HG03521 (cell line): ENCODE results near the gene DNAH7.
"Not testable (repeated sequence)": the region's sequence is repeated elsewhere in the genome, so short reads cannot be mapped to it uniquely, and the experiment has no call there.

ENCODE experiments used
- ATAC-seq: cut with Tn5 transposase; IDR thresholded peaks from one replicate; pipeline ENCODE4 v1.9.1; 2021; ENCODE audit warnings: mild to moderate bottlenecking, moderate library complexity; ENCODE audit not compliant: unreplicated experiment

DNAH7 gene

DNA sequence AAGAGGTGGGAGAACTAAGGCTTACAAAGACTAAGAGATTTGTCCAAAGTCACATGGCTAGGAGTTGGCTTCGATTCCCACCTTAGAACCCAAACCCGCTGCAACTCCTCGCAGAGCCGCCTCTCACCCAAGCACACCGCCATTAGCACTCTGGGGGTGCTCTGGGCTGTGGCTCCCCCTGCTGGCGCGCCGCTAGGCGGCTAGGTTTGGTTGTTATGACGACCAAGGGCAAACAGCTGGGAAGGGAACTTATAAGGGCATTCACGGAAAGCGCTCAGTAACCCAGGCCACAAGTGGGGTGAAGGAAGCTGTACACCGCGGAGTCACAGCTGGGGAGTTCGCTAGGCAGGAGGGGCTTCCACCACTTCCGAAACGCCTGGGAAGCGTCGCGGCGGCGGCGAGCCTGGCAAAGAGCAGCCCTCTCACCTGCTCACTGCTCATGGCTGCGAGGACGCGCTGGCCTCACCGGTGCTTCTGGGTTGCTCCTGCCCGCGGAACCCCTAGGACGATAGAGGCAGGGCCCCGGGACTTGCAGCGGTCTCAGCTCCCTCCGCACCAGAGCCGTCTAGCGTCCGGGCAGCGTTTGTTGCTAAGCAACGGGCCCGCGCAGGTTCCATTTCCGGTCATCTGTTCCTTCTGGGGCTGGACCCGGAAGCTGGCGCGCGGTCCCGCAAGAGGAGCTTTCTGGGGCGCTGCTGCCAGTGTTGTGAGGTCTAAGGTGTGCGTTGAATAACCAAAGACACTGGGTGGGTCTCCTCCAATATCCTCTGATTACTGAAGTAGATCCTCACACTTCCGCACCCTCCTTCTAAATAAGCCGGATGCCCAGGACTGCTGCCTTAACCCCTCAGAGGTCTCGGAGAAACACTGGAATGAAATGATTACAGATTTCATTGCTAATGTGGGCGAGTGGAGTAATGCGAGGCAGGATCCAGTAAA, at the start of gene DNAH7:
Gene DNAH7, minus strand, starts transcription at position 567 of the 939 bp plus-strand sequence. Its CDS starts 126 bp downstream, at position 441.
- ATAC-seq: peak; percentile 94

DNA sequence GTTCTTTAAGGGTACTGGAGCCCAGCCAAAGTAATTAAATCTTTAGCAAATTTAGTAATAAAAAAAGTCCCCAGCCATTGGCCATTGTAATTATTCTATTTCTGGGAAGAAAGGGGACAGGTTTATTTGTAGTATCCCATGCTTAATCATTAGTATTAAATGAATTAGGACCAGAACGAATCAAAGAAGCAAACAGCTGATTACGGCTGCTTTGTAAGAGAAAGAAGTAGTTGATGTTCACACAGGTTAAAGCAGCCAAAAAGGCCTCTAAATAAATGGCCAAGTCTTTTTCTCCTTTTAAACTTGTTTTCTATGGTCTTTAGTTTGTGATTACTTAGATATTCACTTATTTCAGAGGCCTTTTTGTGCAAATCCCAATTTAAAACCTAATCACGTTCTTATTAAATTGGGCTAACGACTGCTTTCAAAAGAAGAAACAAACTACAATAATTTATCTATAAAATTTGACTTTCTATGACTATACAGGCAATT, 48.6 kb upstream of the DNAH7 start:
- no peak for ATAC-seq

DNA sequence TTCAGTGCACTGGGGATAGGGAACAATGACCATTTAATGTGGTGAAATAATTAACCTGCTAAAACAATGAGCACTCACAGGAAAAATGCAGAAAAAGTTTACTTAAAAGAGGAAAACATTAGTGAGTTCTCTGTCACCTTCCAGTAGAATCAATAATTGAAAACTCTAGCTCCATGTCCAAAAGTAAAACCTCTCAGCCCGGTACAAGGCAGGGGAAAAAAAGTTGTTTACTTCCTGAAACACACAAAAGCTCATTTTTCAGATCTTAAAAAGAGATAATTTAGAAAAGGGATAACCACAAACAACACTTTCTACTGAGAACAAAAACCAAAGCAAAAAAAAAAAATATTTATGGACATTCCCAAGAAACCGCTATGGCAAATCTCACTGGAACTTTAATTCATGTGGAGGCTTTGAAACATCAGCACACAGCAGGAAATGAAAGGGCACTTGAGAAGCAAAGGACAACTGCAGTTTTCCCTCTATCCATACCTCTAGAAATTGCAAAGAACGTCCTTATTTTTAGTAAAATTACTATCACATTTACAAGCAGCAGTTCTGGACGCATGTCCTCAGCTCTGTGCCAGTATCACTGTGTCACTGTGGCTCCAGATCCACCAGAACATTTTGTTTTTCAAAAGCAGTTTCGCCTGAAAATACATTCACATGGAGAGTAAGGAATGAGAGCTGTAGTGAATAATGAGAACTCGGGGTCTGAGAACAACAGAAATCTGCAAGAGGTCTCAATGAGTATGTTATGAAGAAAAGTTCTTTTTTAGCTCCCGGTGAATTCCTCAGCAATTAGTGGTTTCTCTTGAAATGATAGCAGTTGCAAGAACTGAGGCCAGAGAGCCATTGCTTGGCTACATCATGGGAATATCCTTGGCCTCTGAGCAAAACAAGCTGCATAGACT, 44.7 kb upstream of the DNAH7 start:
- ATAC-seq: no peak

DNA sequence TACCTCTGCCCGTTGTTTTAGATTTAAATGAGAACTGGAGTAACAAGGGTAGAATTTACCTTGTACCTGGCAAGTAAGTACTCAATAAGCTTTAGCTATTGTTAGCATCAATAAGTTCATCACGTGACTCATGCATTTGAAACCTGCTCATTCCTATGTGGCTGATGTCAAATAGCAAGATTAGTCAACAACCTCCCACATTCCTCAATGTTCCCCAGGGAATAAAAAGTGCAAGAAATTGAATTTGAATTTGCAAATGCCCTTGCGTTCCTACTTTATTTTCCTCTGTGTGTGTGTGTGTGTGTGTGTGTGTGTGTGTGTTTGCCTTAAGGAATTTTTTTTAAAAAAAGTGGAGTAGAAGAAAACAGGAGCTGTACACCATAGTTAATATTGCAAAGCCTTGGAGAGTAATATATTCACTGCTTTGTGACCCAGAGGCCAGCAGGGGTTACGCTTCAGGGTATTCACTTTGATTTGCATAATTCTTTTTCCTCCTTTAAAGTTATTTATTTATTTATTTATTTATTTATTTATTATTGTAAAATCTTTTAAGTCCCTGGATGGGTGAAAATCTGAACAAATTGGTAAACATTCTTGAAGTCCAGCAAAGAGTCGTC, 43.9 kb upstream of the DNAH7 start:
- no peak for ATAC-seq

DNA sequence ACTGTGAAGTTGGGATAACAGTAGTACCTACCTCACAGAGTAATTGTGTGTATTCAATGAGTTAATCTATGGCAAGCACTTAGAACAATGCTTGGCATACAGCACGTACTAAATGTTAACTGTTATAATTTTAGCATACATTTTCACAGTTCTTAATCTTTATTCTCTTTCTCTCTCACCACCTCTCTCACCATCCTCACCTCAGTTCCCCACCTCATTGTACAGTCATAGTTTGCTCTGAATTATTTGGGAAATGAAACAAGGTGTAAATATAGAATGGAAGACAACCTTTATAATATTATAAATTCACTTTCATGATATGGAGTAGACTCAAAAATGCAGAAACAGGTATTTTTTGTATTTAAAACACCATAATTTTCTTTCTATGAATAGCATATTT, 40.0 kb upstream of the DNAH7 start:
- no peak for ATAC-seq

DNA sequence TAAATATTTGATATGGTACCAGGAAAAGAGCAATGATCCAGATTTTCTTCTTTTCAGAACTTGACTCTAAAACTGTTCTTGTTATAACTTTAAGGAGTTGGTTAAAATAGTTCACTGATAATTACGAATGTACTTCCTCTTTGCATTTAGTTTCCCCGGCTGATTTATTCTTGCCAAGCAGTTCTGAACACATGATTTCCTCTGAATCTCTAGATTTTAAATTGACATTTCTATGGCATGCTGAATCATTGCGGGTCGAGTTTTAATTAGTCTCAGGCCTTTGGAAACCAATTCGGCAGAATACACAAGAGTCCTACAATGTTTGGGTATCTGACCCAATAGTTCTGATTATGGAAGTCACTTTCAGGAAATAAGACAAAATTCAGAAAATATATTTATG, 37.3 kb upstream of the DNAH7 start:
- ATAC-seq: no peak

DNA sequence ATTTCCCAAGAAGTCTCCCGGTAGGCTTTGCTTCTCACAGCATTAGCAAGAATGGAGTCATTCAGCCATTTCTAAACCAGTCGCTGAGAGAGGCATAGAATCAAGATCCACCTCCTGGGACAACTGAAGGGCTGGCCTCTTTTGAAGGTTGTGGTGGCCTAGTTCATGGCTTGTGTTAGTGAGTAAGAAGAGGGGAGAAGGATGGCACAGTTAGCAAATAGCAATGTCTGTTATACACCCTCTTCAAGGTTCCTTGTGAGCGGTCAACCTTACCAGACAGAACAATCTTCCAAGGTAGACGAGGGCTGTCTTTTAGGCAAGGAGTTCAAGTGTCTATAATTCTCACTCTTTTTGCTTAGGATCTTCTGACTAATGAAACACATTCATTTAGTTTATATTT, 35.4 kb upstream of the DNAH7 start:
- ATAC-seq: no peak

DNA sequence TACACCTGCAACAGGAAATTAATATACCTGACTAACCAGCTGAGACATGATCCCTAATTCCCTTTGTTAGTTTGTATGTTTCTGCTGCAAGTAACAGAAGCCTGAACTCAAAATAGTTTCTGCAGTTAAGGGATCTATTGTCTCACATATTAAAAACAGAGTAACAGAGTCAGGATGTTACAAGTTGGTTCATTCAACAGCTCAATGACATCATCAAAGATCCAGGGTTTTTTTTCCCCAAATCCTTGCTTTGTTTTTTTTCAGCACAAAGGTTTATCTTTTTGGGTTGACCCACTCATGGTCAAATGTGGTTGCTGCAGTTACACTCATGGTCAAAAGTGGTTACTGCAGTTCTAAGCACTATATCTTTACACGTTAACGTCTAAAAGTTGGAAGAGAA, 35.0 kb upstream of the DNAH7 start:
- ATAC-seq: no peak

DNA sequence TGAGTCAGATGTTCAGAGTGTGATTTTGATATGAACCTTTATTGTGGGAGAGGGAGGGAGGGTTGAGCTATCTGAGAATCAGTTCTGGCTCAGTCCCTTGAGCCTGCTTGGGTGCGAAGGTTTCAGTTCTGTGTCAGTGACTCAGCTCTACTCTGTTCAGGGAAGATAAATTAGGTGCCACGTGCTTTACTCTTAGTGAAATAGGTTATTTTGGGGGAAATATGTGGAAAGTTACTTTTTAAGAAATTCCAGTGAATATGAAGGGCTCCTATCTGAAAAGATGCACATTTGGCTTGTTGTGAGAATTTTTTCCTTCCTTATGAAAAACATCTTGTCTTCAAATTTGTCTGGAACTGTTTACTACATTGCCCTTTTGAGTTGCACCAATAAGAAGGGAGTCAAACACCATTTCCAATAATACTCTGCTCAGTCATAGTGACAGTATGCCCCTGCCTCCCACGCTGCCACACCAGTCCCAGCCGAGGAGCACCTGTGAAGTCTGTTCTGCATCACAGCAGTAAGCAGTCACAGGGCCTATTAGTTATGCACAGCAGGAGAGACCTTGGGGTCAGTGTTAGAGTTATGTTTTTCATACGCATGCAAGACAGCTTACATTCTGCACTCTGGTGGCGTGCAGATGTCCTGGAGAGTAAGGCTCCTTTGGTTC, 32.8 kb upstream of the DNAH7 start:
- peak; percentile 96 for ATAC-seq

DNA sequence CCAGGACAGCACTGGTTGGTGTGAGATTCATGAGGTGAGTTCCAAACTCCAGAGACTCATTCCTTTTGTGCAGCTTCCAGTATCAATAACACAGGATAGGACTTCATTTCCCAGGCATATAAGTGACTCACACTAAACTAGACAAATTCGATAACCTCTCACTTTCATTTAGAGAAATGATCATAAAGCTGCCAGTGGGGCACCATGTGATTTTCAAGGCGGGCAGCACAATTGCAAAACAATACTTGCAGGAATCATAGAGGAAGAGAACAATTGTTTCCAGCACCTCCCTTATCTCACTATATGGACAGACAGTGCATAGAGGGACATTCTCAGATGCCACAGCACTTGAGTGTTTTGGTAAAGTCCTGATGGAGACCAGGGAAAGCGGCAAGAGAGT, 31.3 kb upstream of the DNAH7 start:
- ATAC-seq: no peak

DNA sequence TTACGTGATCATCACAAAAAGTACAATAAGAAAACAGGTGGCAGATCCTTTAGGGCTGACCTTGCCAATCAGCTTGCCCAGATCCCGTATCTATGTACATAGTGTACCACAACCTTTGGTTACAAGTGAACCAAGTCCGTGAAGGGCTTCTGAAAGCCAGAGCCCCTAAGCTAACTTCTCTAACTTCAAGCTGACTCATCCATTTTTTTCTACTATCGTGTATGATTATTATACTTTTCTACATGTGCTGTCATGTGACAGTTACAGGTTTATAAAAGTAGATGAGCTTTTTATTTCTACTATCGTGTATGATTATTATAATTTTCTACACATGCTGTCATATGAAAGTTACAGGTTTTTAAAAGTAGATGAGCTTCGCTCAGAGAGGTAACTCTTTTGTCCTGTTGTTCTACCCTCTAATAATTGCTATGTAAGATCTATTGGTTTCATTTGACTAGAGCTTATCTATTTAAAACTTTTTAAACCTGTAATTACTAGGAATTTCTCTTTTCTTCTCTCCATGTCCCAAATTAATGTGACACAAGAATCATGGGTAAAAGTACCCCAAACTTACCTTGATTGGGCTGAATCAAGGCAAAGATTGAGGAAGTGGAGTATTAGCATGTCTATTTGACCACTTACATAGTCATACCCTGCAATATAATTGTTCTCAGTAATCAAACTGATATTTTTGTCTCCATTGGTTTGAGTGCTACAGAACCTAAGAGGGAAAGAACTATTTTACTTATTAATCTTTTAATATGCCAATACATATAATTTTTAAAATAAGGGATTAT, 29.4 kb upstream of the DNAH7 start:
- ATAC-seq: no peak

DNA sequence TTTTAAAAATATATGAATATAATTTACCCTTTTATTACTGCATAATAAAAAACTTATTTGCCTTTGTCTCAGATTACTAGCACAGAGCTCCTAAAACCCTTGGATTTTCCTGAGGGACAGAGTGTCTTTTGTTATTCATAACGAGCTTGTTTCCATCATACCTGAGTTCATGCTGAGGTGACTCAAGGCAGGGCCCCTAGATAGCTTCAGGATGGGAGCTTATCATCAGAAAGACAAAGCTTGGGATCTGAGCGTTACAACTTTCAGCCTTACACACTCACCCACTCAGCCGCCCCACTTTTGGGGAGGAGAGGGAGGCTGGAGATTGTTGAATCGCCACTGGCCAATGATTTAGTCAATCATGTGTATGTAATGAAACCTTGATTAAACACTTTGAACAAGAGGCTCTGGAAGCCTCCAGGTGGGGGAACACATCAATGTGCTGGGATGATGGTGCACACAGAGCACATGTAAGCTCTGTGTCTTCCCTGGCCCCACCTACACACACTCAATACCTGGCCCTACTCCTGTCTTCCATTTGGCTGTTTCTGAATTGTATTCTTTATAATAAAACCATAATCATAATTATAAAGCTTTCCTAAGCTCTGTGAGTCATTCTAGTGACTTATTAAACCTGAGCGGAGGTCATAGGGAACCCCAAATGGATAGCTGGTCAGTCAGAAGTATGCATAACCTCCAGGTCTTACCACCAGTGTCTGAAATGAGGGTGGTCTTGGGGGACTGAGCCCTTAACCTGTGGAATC, 28.5 kb upstream of the DNAH7 start:
- ATAC-seq: no peak

DNA sequence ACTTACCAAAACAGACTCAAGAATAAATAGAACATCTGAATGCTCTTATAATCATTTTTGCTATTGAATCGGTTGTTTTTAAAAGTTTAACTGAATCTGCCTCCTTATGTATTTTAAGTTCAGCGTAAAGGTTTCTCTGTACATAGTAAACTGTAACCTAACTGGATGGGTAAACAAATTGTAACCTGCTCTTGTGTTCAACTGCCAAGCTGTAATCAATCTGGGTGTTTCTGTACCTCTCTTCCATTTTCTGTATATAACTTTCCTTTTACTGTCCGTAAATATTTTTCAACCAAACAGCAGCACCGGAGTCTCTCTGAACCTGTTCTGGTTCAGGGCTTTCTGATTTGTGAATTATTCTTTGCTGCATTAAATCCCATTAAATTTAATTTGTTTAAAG, 27.6 kb upstream of the DNAH7 start:
- no peak for ATAC-seq

DNA sequence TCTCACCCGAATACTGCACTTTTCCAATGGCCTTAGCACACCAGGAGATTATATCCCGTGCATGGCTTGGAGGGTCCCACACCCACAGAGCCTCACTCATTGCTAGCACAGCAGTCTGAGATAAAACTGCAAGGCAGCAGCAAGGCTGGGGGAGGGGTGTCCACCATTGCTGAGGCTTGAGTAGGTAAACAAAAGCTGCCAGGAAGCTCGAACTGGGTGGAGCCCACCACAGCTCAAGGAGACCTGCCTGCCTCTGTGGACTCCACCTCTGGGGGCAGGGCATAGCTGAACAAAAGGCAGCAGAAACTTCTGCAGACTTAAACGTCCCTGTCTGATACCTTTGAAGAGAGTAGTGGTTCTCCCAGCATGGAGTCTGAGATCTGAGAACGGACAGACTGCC, 20.8 kb upstream of the DNAH7 start:
- not testable (repeated sequence) for ATAC-seq

DNA sequence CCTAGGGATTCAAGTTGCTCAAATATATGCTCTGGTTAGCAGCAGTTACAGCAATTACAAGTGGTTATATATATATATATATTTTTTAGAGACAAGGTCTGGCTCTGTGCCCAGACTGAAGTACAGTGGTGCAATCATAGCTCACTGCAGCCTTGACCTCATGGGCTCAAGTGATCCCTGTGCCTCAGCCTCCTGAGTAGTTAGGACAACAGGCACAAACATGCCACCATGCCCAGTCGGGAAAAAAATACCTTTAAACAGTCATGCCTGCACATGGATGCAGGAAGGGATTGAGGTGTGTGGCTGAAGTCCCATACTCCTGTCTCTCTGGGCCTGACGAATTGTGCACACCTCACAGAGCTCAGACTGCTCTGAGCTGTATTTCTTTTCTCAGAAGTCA, 19.6 kb upstream of the DNAH7 start:
- ATAC-seq: no peak

DNA sequence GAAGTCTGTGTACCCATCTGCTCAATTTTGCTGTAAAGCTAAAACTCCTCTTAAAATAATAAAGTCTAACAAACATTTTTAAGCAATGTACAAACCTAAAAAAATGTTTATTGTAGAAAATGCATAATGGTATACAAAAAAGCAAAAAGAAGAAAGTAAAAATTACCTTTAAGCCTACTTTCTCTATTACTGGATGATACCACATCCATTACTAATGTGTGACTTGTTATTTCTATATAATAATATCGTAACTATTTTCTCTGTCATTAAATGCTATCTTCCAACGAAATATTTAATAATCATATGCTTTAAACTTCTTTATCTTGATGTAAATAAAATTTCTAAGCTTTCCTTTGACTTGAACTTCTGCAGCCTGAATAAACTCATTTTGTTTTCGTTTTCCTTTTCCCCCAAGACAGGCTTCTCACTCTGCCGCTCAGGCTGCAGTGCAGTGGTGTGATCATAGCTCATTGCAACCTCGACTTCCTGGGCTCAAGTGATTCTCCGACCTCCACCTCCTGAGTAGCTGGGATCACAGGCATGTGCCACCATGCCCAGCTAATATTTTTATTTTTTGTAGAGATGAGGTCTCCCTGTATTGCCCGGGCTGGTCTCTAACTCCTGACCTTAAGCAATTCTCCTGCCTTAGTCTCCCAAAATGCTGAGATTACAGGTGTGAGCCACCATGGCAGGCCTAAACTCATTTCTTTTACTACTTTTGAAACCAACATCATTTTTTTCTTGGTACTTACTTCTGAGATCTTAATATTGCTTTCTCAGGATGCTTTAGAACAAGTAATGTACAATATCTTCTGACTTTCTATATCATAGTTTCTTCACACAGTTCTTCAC, 18.1 kb upstream of the DNAH7 start:
- ATAC-seq: no peak

DNA sequence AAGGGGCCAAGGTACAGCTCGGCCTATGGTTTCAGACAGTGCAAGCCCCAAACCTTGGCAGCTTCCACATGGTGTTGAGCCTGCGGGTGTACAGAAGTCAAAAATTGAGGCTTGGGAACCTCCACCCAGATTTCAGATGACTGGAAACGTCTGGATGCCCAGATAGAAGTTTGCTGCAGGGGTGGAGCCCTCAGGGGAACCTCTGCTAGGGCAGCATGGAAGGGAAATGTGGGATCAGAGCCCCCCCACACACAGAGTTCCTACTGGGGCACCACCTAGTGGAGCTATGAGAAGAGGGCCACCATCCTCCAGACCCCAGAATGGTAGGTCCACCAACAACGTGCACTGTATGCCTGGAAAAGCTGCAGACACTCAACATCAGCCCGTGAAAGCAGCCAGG, 15.0 kb upstream of the DNAH7 start:
- ATAC-seq: no peak

DNA sequence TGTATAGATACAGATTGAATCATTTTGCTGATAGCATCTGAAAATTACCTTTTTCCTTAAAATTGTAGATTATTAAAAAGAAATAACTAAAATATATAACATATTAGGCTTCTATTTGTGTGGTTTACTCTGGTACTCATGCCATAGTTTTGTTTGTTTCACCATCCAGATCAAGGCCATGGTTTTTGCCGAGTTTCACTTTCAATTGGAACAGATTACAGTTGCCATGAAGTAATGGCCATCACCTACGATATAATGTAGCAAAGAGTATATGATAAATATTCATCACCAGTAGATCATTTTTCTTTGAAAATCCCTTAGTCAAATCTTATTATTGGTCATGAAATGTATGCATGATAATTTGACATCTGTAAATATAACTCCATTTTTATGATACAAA, 11.9 kb upstream of the DNAH7 start:
- ATAC-seq: no peak
